ENCODE measurements around the gene ATP6AP2.

DNA sequence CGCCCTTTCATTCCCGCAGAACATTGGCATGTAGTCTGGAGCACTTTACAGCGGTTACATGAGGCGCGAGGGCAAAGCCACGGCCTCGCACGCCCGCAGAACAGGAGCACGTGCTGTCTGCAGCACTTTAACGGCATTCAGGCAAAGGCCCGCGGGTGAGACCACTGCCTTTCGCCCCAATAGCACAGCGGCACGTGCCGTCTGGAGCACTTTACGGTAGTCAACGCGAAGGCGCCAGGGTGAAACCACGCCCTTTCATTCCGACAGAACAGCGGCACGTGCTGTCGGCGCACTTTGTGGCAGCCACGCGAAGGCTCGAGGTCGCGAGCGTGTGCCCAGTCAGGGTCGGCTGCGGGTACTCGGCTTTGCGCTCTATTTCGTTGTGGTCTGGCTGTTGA lies 42.4 kb downstream of the ATP6AP2 start, which contains the start of gene MPC1L:
- TF ChIP-seq, protein P1, sequence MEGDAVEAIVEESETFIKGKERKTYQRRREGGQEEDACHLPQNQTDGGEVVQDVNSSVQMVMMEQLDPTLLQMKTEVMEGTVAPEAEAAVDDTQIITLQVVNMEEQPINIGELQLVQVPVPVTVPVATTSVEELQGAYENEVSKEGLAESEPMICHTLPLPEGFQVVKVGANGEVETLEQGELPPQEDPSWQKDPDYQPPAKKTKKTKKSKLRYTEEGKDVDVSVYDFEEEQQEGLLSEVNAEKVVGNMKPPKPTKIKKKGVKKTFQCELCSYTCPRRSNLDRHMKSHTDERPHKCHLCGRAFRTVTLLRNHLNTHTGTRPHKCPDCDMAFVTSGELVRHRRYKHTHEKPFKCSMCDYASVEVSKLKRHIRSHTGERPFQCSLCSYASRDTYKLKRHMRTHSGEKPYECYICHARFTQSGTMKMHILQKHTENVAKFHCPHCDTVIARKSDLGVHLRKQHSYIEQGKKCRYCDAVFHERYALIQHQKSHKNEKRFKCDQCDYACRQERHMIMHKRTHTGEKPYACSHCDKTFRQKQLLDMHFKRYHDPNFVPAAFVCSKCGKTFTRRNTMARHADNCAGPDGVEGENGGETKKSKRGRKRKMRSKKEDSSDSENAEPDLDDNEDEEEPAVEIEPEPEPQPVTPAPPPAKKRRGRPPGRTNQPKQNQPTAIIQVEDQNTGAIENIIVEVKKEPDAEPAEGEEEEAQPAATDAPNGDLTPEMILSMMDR (IDR thresholded peaks at IDR 0.05) = no peak
- TF ChIP-seq POLR2A (IDR thresholded peaks at IDR 0.05) = no peak

Data from ovary (tissue), 3 donors.